Ramos (cell line): ENCODE results near the gene GJD2.

Experiments used
- in situ Hi-C: fragments of 300-500 bp; cut with MboI; formaldehyde crosslinking; loops from one replicate; pipeline ENCODE4 v1.14.3; 2022; ENCODE audit warnings: low sequenced_read_pairs; ENCODE audit not compliant: unreplicated experiment

GJD2 gene

GRCh38 chr15:34776606-34777105 is 21.9 kb upstream of the GJD2 start:
- in situ Hi-C loops, result no loop called here

GRCh38 chr15:34773917-34774316 is 19.1 kb upstream of the GJD2 start:
- in situ Hi-C loops, result no loop called here

DNA sequence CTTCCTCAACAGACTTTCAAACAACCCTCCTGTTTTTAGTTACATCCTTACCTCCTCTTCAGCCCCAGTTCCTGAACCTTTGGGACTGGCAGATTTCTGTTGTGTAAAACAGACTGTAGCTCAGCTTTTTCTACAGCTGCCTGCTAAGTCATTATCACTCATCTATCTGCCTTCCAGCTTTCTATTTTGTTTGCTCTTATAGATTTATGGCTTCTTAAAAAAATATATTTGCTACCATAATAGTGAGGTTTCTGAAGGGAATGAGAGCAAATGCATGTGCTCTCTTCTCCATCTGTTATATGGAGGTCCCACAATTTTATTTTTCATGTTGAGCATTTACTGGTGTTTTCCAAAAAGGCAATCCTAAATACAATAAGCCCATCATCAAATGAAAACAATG is 18.2 kb upstream of the GJD2 start:
- in situ Hi-C loops, result no loop called here

- in situ Hi-C loops, result no loop called here
These were observed 17.5 kb upstream of the GJD2 start for GRCh38 chr15:34772312-34772711.

- in situ Hi-C loops, result no loop called here
These were observed 14.9 kb upstream of the GJD2 start for GRCh38 chr15:34769711-34770110.

- in situ Hi-C loops, result no loop called here
These were observed 13.7 kb upstream of the GJD2 start for GRCh38 chr15:34768530-34768929.

GRCh38 chr15:34765741-34766140 is 10.9 kb upstream of the GJD2 start:
- in situ Hi-C loops, result no loop called here

GRCh38 chr15:34760909-34761308 is 6.1 kb upstream of the GJD2 start:
- in situ Hi-C loops, result no loop called here

- in situ Hi-C loops, result no loop called here
These were observed 5.2 kb upstream of the GJD2 start for GRCh38 chr15:34759992-34760391.

DNA sequence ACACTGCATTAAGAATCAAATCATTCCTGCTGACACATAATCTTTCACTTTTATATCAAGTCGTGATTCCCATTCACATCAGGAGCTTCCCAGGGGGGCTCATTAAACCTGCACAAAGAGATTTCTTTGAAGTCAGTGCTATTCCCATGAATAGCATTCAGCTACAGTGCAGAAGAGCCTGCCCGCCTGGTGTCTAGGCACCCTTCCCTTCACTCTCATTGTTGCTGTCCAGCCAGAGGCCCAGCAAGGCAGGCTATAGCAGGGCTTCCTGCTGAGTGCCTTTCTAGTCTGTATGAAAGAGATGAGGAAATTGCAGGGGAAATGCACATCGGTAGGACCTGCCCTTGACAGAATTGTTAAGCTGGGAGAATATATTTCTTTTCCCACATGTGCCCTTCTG is 4.5 kb upstream of the GJD2 start:
- in situ Hi-C loops, result no loop called here

- in situ Hi-C loops, result no loop called here
These were observed 2.5 kb upstream of the GJD2 start for GRCh38 chr15:34757262-34757661.

DNA sequence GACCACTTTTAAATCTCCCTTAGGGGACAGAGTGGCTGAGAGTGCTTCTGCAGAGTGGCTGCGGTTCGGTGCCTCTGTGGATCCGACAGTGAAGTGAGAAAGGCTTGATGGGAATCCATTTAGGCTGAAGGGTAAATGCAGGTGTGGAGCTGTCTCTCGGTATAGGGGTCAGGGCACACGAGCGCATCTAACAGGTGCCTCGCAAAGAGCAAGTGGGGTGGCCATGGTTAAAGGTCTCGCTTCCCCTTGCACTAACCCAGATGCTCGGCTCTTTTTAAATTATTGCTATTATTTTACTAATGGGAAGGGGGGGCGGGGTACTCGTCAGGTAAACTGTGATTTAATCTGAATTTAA is 598 bp upstream of the GJD2 start:
- in situ Hi-C loops, result no loop called here

- in situ Hi-C loops, result no loop called here
These were observed 612 bp downstream of the GJD2 start for GRCh38 chr15:34754171-34754601.

- in situ Hi-C loops, result no loop called here
These were observed 1.4 kb downstream of the GJD2 start for GRCh38 chr15:34753236-34753894.

DNA sequence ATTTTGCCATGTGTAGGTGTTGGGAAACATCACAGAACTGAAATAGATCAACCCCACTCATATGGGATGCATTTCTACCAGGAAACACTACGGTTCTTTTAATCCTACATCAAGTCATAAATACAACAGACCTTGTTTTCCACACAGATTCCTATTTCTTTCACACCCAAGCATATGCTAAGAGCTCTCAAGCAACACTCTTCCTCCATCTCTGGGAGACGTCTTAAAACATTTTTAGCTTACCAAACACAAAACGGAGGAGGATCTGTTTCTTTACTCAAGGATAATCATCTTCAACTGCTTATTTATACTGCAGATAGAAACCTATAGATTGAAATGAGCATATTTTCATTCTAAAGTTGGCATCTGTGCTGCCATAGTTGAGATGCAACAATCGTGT is 5.1 kb downstream of the GJD2 start:
- in situ Hi-C loops, result no loop called here

DNA sequence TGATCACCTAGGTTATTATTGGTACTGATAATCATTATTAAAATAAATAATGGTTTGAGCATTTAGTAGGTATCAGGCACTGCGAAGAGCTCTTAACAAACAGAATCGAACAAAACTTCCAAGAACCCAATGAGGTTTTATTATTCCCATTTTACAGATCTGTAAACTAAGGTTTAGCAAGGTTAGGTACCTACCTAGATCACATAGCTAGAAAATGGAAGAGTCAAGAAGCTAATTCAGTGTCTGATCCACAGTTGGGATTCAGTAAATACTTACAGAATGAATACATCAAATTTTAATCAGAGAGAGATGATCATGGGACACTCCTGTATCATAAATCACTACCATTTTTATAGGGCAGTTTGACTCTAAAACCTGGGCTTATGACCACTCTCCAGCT is 15.5 kb downstream of the GJD2 start:
- in situ Hi-C loops, result no loop called here

DNA sequence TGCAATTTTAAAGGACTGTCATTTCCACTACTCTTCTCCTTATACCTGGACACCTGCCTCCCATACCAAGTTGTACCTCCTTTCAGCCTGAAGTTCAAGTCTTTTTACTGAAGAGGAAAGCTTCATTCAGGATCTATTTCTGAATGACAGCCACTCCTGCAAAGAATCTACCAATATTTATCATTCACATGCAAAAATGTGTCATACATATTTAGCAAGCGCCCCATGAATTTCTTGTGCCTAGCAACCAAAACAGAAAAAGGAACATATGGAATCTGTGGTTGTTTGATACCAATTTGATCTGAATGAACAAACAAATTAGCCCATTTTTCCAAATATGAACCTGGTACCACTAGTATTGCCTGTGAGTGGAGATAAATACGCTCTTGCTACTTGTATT is 16.8 kb downstream of the GJD2 start:
- in situ Hi-C loops, result no loop called here

DNA sequence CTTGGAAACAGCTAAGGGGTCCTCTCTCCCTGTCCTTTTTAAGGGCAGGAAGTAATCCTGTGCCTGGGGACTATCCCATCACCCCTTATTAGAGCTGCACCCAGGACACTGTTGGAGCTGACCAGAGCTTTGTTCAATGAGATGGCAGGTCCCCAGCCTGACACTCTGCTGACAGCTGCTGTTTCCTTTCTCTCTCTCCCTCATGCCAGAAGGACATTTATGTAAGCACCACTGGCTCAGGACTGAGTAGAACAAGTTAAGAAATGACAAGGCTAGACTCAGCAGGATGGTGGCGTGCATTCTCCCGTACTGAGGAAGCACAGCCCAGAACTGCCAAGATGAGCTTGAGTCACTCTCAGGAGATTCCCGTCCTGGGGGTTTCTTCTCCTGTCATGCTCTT is 17.3 kb downstream of the GJD2 start:
- in situ Hi-C loops, result no loop called here

- in situ Hi-C loops, result no loop called here
These were observed 20.5 kb downstream of the GJD2 start for GRCh38 chr15:34734303-34734702.

DNA sequence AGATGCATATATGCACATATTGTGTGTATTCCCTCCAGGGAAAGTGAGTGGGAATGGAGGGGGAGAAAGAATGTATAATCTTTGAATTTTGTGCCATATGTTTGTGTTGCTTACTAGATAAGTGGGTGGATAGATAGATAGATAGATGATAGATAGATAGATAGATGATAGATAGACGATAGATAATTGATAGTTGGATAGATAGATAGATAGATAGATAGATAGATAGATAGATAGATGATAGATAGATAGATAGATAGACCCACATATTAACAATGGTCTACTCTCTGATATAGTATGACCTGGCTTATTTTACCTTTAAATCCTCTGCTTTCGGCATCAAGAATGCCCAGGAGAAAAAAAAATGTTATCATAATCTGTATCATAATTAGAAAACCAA is 21.2 kb downstream of the GJD2 start:
- in situ Hi-C loops, result no loop called here

- in situ Hi-C loops, result no loop called here
These were observed 22.4 kb downstream of the GJD2 start for GRCh38 chr15:34732430-34732829.

- in situ Hi-C loops, result no loop called here
These were observed 24.1 kb downstream of the GJD2 start for GRCh38 chr15:34730701-34731100.

GRCh38 chr15:34729886-34730285 is 24.9 kb downstream of the GJD2 start:
- in situ Hi-C loops, result no loop called here
